HCT116 (cell line): ENCODE measurements around the gene YY1. TPM values are rescaled to one million over a fixed set of nuclear protein-coding genes. Genes with fewer than 3 reads are reported as not detected.

Experiments used
- ATAC-seq: fragments of 200-7000 bp; cut with Tn5 transposase; 2 replicates; pipeline ENCODE4 v1.9.1; 2020; ENCODE audit warnings: mild to moderate bottlenecking, moderate library complexity
- BruUV-seq: library from RNA; stranded (reverse); fragments of 400-500 nt; replicated peaks from 2 replicates; lab custom pipeline; 2021; lab: Mats Ljungman, UMichigan
- CTCF ChIA-PET: fragments of 300-600 bp; sonication (Branson Sonifier 250); formaldehyde crosslinking; loops from one replicate; lab custom pipeline; 2021; ENCODE audit warnings: antibody characterized with exemption; lab: Charles Lee
- POLR2A ChIA-PET: fragments of 300-600, 350-600 bp; sonication (Branson Sonifier 250); formaldehyde crosslinking; loops from one replicate; lab custom pipeline; 2021; ENCODE audit warnings: antibody characterized with exemption; lab: Charles Lee
- RAD21 ChIA-PET, 2 experiments: fragments of 300-600 bp; sonication (Branson Sonifier 250); formaldehyde crosslinking; loops; one replicate each; lab custom pipeline; 2023; ENCODE audit warnings: low total read pairs in 2 of 2; ENCODE audit not compliant: uncharacterized antibody in 2 of 2, unreplicated experiment in 2 of 2, low non-redundant PET in 1 of 2; lab: Charles Lee
- DNase-seq: peaks from one replicate; pipeline ENCODE4 v3.0.0-alpha.2; 2010; ENCODE audit warnings: low read depth, low spot score
- H2AFZ ChIP-seq: fragments of 200-600 bp; shearing (Covaris generic), sonication (generic); 2 replicates; pipeline ENCODE4 v1.6.1; 2017; ENCODE audit warnings: low read depth, mixed run types, mixed read lengths, antibody characterized with exemption, low read length; ENCODE audit not compliant: poor library complexity, severe bottlenecking
- H3K27ac ChIP-seq: 2 replicates; pipeline ENCODE4 v1.5.1; 2012; ENCODE audit warnings: low read depth, low read length
- H3K27me3 ChIP-seq: fragments of 200-600 bp; sonication (generic); 2 replicates; pipeline ENCODE4 v1.6.1; 2016; ENCODE audit warnings: mixed run types, low read length, mixed read lengths; ENCODE audit not compliant: insufficient read depth
- H3K36me3 ChIP-seq, 2 experiments: fragments of 200-500 bp in 1 of 2; fragments of 200-600 bp in 1 of 2; sonication (Bioruptor generic) in 1 of 2; sonication (generic) in 1 of 2; 2 replicates each; pipeline versions ENCODE4 v1.5.1 to v1.6.1; 2014 to 2016; ENCODE audit warnings: low read length in 2 of 2, inconsistent platforms in 1 of 2, mixed read lengths in 1 of 2, mixed run types in 1 of 2; ENCODE audit not compliant: insufficient read depth in 2 of 2, control insufficient read depth in 1 of 2
- H3K4me1 ChIP-seq, 2 experiments: fragments of 200-600 bp in 1 of 2; sonication (generic) in 1 of 2; 2 replicates each; pipeline versions ENCODE4 v1.5.1 to v1.6.1; 2012 to 2017; ENCODE audit warnings: low read length in 2 of 2, inconsistent platforms in 1 of 2, mild to moderate bottlenecking in 1 of 2, mixed read lengths in 1 of 2, mixed run types in 1 of 2, moderate library complexity in 1 of 2; ENCODE audit not compliant: insufficient read depth in 2 of 2, control insufficient read depth in 1 of 2
- H3K4me2 ChIP-seq: fragments of 200-600 bp; sonication (generic); 2 replicates; pipeline ENCODE4 v1.6.1; 2017; ENCODE audit warnings: mixed run types, low read length, mixed read lengths
- H3K4me3 ChIP-seq, 2 experiments: fragments of 200-600 bp in 1 of 2; sonication (generic) in 1 of 2; replicated peaks in 1 of 2; 2 replicates each; pipeline ENCODE4 v1.5.1; 2011 to 2016; ENCODE audit warnings: low read length in 2 of 2, control low read depth in 1 of 2, low read depth in 1 of 2, mild to moderate bottlenecking in 1 of 2, mixed read lengths in 1 of 2, mixed run types in 1 of 2
- H3K79me2 ChIP-seq: fragments of 200-600 bp; sonication (generic); 2 replicates; pipeline ENCODE4 v1.6.1; 2017; ENCODE audit warnings: mild to moderate bottlenecking, mixed run types, low read length, moderate library complexity, mixed read lengths; ENCODE audit not compliant: insufficient read depth
- H3K9ac ChIP-seq: fragments of 200-600 bp; sonication (generic); 2 replicates; pipeline ENCODE4 v1.6.1; 2016; ENCODE audit warnings: low read length, mixed read lengths
- H3K9me2 ChIP-seq: fragments of 200-600 bp; sonication (generic), shearing (Covaris generic); 2 replicates; pipeline ENCODE4 v1.6.1; 2017; ENCODE audit warnings: mixed run types, mild to moderate bottlenecking, moderate library complexity; ENCODE audit not compliant: insufficient read depth
- H3K9me3 ChIP-seq, 2 experiments: fragments of 200-500 bp in 1 of 2; fragments of 200-600 bp in 1 of 2; sonication (Bioruptor generic) in 1 of 2; sonication (generic) in 1 of 2; 2 replicates each; pipeline ENCODE4 v1.6.1; 2014 to 2017; ENCODE audit warnings: low read length in 2 of 2, mixed read lengths in 2 of 2, inconsistent platforms in 1 of 2, low read depth in 1 of 2, mild to moderate bottlenecking in 1 of 2, mixed run types in 1 of 2, moderate library complexity in 1 of 2; ENCODE audit not compliant: control insufficient read depth in 1 of 2, insufficient read depth in 1 of 2
- H4K20me1 ChIP-seq: fragments of 200-600 bp; sonication (generic), shearing (Covaris generic); 2 replicates; pipeline ENCODE4 v1.6.1; 2017; ENCODE audit warnings: mixed run types, mild to moderate bottlenecking, moderate library complexity; ENCODE audit not compliant: insufficient read depth
- CBX3 ChIP-seq: IDR thresholded peaks from 2 replicates; pipeline ENCODE4 v1.6.1; 2012; ENCODE audit warnings: low read depth
- EGR1 ChIP-seq: IDR thresholded peaks from 2 replicates; pipeline ENCODE4 v1.6.1; 2012; ENCODE audit warnings: low read depth
- EZH2 ChIP-seq: fragments of 200-600 bp; sonication (generic); IDR thresholded peaks from 2 replicates; pipeline ENCODE4 v1.6.1; 2017; ENCODE audit warnings: antibody characterized with exemption, mixed run types
- EZH2phosphoT487 ChIP-seq: fragments of 200-600 bp; IDR thresholded peaks from 2 replicates; pipeline ENCODE4 v1.6.1; 2018; ENCODE audit warnings: antibody characterized with exemption, borderline replicate concordance
- RAD21 ChIP-seq: IDR thresholded peaks from 2 replicates; pipeline ENCODE4 v1.6.1; 2012; ENCODE audit warnings: low read depth, mild to moderate bottlenecking
- TCF7L2 ChIP-seq: IDR thresholded peaks from 2 replicates; pipeline ENCODE4 v1.7.0; 2011; ENCODE audit warnings: borderline replicate concordance, inconsistent platforms; ENCODE audit not compliant: insufficient read depth, insufficient read length; ENCODE audit errors: extremely low read depth
- YY1 ChIP-seq: IDR thresholded peaks from 2 replicates; pipeline ENCODE4 v1.6.1; 2011; ENCODE audit warnings: low read length, low read depth, moderate library complexity, mild to moderate bottlenecking; ENCODE audit not compliant: insufficient replicate concordance; ENCODE audit errors: extremely low read depth
- intact Hi-C: fragments of 100-400 bp; cut with micrococcal nuclease; formaldehyde crosslinking; loops from 2 replicates; pipeline ENCODE4 v1.10.0; 2022
- total RNA-seq: library from RNA; stranded (reverse); gene quantifications from one replicate; pipeline ENCODE4 v1.2.1, GENCODE V29; 2021; ENCODE audit not compliant: unreplicated experiment
- TF ChIP-seq, protein P1 (sequence below), 3 experiments: fragments of 200-600 bp in 1 of 3; sonication (generic) in 1 of 3; IDR thresholded peaks in 2 of 3; conservative IDR thresholded peaks in 1 of 3; 2 replicates each; pipeline ENCODE4 v1.5.1; 2012 to 2017; ENCODE audit warnings: low read depth in 2 of 3, low read length in 2 of 3, antibody characterized with exemption in 1 of 3, borderline replicate concordance in 1 of 3, control low read depth in 1 of 3, mild to moderate bottlenecking in 1 of 3, mixed read lengths in 1 of 3, mixed run types in 1 of 3, moderate library complexity in 1 of 3; ENCODE audit not compliant: insufficient read depth in 1 of 3

Gene YY1
- total RNA-seq, 1 experiment from 2014 or later = 111 TPM

DNA sequence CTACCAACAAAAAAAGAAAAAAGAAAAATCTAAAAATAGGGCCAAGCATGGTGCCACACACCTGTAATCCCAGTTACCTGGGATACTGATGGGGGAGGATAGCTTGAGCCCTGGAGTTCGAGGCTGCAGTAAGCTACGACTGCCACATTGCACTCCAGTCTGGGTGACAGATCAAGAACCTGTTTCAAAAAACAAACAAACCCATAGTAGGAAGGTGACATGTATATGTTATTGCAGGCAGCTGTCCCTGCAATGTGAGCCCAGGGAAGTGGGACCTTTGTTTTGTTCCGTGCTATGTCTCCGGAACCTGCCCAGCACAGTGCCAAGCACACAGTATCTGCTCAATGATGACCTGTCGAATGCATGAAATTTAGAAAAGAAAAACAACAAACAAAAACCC lies 37.2 kb upstream of the YY1 start:
- POLR2A ChIA-PET = no interaction called here
- CTCF ChIA-PET = interaction anchor here (1.6 kb wide), 1 partner anchor 9 kb away, joined by 7 read pairs; no protein-coding TSS in a partner anchor
- Histone ChIP-seq H3K79me2 (no peaks in the 10 kb centered on the region), H3K9me3 (no peaks in the 10 kb centered on the region), H3K4me1 (peaks cover 18 to 22% of the 10 kb centered on the region in 2 experiments), H3K9ac (no peak overlapping the region), H3K36me3 (no peaks in the 10 kb centered on the region), H3K27me3 (no peaks in the 10 kb centered on the region), H4K20me1 (no peaks in the 10 kb centered on the region), H3K4me3 (no peak overlapping the region), H2AFZ (no peak overlapping the region), H3K4me2 (no peak overlapping the region), H3K27ac (no peak overlapping the region), H3K9me2 (no peaks in the 10 kb centered on the region)
- RAD21 ChIA-PET = no interaction called here
- intact Hi-C loops = no loop called here
- no TSS peak for BruUV-seq
- ATAC-seq (no peak), DNase-seq (no peak)
- TF ChIP-seq EZH2phosphoT487 (no peak), YY1 (no peak), EGR1 (no peak), EZH2 (no peak), TCF7L2 (no peak), CBX3 (no peak), RAD21 (no peak)
- TF ChIP-seq, protein P1, sequence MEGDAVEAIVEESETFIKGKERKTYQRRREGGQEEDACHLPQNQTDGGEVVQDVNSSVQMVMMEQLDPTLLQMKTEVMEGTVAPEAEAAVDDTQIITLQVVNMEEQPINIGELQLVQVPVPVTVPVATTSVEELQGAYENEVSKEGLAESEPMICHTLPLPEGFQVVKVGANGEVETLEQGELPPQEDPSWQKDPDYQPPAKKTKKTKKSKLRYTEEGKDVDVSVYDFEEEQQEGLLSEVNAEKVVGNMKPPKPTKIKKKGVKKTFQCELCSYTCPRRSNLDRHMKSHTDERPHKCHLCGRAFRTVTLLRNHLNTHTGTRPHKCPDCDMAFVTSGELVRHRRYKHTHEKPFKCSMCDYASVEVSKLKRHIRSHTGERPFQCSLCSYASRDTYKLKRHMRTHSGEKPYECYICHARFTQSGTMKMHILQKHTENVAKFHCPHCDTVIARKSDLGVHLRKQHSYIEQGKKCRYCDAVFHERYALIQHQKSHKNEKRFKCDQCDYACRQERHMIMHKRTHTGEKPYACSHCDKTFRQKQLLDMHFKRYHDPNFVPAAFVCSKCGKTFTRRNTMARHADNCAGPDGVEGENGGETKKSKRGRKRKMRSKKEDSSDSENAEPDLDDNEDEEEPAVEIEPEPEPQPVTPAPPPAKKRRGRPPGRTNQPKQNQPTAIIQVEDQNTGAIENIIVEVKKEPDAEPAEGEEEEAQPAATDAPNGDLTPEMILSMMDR (IDR thresholded peaks at IDR 0.05 in 2 of 3, conservative IDR thresholded peaks at IDR 0.05 in 1 of 3; ENCODE audit: borderline replicate concordance in 1 of 3, insufficient read depth in 1 of 3, low read depth in 2 of 3, low read length in 2 of 3) = no peak
